HepG2 (cell line): ENCODE measurements around the gene DLL4. TPM values are rescaled to one million over a fixed set of nuclear protein-coding genes. Genes with fewer than 3 reads are reported as not detected.
A peak's percentile ranks its signal among the peaks of the same experiment; 100 is the strongest.

ENCODE experiments used
- ARID4A ChIP-seq: sonication (generic); formaldehyde crosslinking; IDR thresholded peaks from 2 replicates; pipeline ENCODE4 v1.5.0; 2020; ENCODE audit warnings: mild to moderate bottlenecking, missing genetic modification reagents, borderline replicate concordance
- ATRX ChIP-seq: sonication (generic); formaldehyde crosslinking; IDR thresholded peaks from 2 replicates; pipeline ENCODE4 v1.4.0; 2020; ENCODE audit warnings: missing genetic modification reagents, borderline replicate concordance
- BRF2 ChIP-seq: sonication (generic); formaldehyde crosslinking; IDR thresholded peaks from 2 replicates; pipeline ENCODE4 v1.8.1; 2022; ENCODE audit warnings: mild to moderate bottlenecking, missing genetic modification reagents
- CSRNP2 ChIP-seq: sonication (generic); formaldehyde crosslinking; conservative IDR thresholded peaks from 2 replicates; pipeline ENCODE4 v1.8.0; 2022; ENCODE audit warnings: low read depth, missing genetic modification reagents
- DR1 ChIP-seq: sonication (generic); formaldehyde crosslinking; IDR thresholded peaks from 2 replicates; pipeline ENCODE4 v1.8.0; 2021; ENCODE audit warnings: mild to moderate bottlenecking, missing genetic modification reagents, inconsistent platforms
- HNF1A ChIP-seq, 2 experiments: sonication (generic) in 1 of 2; formaldehyde crosslinking in 1 of 2; IDR thresholded peaks; 2 replicates each; pipeline versions ENCODE4 v1.4.0 to v1.6.1; 2016 to 2020; ENCODE audit warnings: borderline replicate concordance in 1 of 2, low read depth in 1 of 2, mild to moderate bottlenecking in 1 of 2, missing genetic modification reagents in 1 of 2
- HOXD1 ChIP-seq: sonication (generic); formaldehyde crosslinking; IDR thresholded peaks from 2 replicates; pipeline ENCODE4 v1.5.0; 2020; ENCODE audit warnings: missing genetic modification reagents
- SRSF4 ChIP-seq: fragments of 200-400 bp; formaldehyde crosslinking; IDR thresholded peaks from one replicate; pipeline ENCODE4 v1.6.1; 2018; ENCODE audit warnings: mild to moderate bottlenecking, low read depth, low read length, moderate library complexity; ENCODE audit not compliant: poor library complexity, severe bottlenecking
- TBL1XR1 ChIP-seq: fragments of 150-350 bp; IDR thresholded peaks from 2 replicates; pipeline ENCODE4 v1.6.1; 2014; ENCODE audit warnings: borderline replicate concordance, low read length; ENCODE audit not compliant: partially characterized antibody
- ZNF331 ChIP-seq: sonication (generic); formaldehyde crosslinking; IDR thresholded peaks from 2 replicates; pipeline ENCODE4 v1.4.0; 2020; ENCODE audit warnings: missing genetic modification reagents
- ZNF451 ChIP-seq: sonication (generic); formaldehyde crosslinking; IDR thresholded peaks from 2 replicates; pipeline ENCODE4 v1.5.0; 2020; ENCODE audit warnings: mild to moderate bottlenecking, missing genetic modification reagents
- ZNF574 ChIP-seq: sonication (generic); formaldehyde crosslinking; IDR thresholded peaks from 2 replicates; pipeline ENCODE4 v1.4.0; 2020; ENCODE audit warnings: missing genetic modification reagents
- ZSCAN31 ChIP-seq: sonication (generic); formaldehyde crosslinking; IDR thresholded peaks from 2 replicates; pipeline ENCODE4 v1.5.0; 2020; ENCODE audit warnings: low read depth, mild to moderate bottlenecking, missing genetic modification reagents
- polyA plus RNA-seq, 8 experiments: library from polyadenylated mRNA; depleted of rRNA in 3 of 8; stranded (reverse) in 7 of 8; unstranded in 1 of 8; fragments of >200 nt; fragmentation: Illumina TruSeq in 4 of 8; extraction: Trizol in 4 of 8; gene quantifications; 2 replicates each; pipeline versions ENCODE4 v1.2.1 to v1.2.3, GENCODE V29; 2011 to 2016; ENCODE audit warnings: low read depth in 4 of 8, missing spikeins in 1 of 8, mixed read lengths in 1 of 8; ENCODE audit not compliant: insufficient read depth in 1 of 8
- total RNA-seq, 5 experiments: library from RNA; depleted of rRNA; stranded (reverse); fragments of >200 nt; fragmentation: Illumina TruSeq; extraction: Trizol; gene quantifications; 2 replicates each; pipeline ENCODE4 v1.2.3, GENCODE V29; 2016; ENCODE audit warnings: low read depth in 1 of 5

The DLL4 gene
- total and polyA plus RNA-seq, 2 of the 13 experiments (the other 11 are each of a cell fraction or from before 2014, with no cell fraction given): 0.20 to 0.25 TPM

- no peak for TF ChIP-seq HNF1A (IDR thresholded peaks at IDR 0.05; ENCODE audit: low read depth)
- no peak for TF ChIP-seq HNF1A (CRISPR knock-in tag; IDR thresholded peaks at IDR 0.05; ENCODE audit: borderline replicate concordance)
- no peak for TF ChIP-seq DR1 (CRISPR knock-in tag)
- TF ChIP-seq ZNF451 (CRISPR knock-in tag): no peak
- peak; percentile 19; the same call in 1 of the 2 replicates for TF ChIP-seq ZNF574 (CRISPR knock-in tag)
- no peak for TF ChIP-seq TBL1XR1
- TF ChIP-seq ZNF331 (CRISPR knock-in tag): no peak
- no peak for TF ChIP-seq CSRNP2 (CRISPR knock-in tag)
- no peak for TF ChIP-seq ZSCAN31
- 0 out of 2 replicates have a peak, but pooled peaks have one; percentile 34 for TF ChIP-seq HOXD1 (CRISPR knock-in tag)
- TF ChIP-seq ARID4A (CRISPR knock-in tag): no peak
- TF ChIP-seq SRSF4: no peak
- no peak for TF ChIP-seq ATRX (CRISPR knock-in tag)
- no peak for TF ChIP-seq BRF2
Observed at GRCh38 chr15:40908095-40908494, 21.0 kb upstream of the DLL4 start (continued).
